Astrocyte (in vitro differentiated cells and primary cell): ENCODE data around the gene SREBF1. TPM values are rescaled to one million over a fixed set of nuclear protein-coding genes. Genes with fewer than 3 reads are reported as not detected.

Experiments used
- DNase-seq: peaks from one replicate; pipeline ENCODE4 v3.0.0-alpha.2; 2010; ENCODE audit warnings: low read depth
- FAIRE-seq: peaks from 2 replicates; lab custom pipeline; 2011; peaks lifted over from hg19 to GRCh38; lab: Jason Lieb, UNC
- H2AFZ ChIP-seq: 2 replicates; pipeline ENCODE4 v1.6.0; 2012; ENCODE audit warnings: low read depth, low read length, inconsistent platforms
- H3K27ac ChIP-seq: 2 replicates; pipeline ENCODE4 v1.5.1; 2011; ENCODE audit warnings: low read depth, low read length, inconsistent platforms
- H3K27me3 ChIP-seq: 2 replicates; pipeline ENCODE4 v1.6.0; 2011; ENCODE audit warnings: low read length, inconsistent platforms; ENCODE audit not compliant: insufficient read depth
- H3K36me3 ChIP-seq: 2 replicates; pipeline ENCODE4 v1.5.1; 2011; ENCODE audit warnings: low read length, inconsistent platforms; ENCODE audit not compliant: insufficient read depth
- H3K4me1 ChIP-seq: 2 replicates; pipeline ENCODE4 v1.5.1; 2011; ENCODE audit warnings: low read length, inconsistent platforms; ENCODE audit not compliant: insufficient read depth
- H3K4me2 ChIP-seq: 2 replicates; pipeline ENCODE4 v1.6.0; 2012; ENCODE audit warnings: low read length, inconsistent platforms
- H3K4me3 ChIP-seq: 2 replicates; pipeline ENCODE4 v1.5.1; 2011; ENCODE audit warnings: low read depth, mild to moderate bottlenecking, low read length, inconsistent platforms; ENCODE audit not compliant: insufficient read depth
- H3K79me2 ChIP-seq: 2 replicates; pipeline ENCODE4 v1.6.0; 2012; ENCODE audit warnings: mild to moderate bottlenecking, low read length, inconsistent platforms; ENCODE audit not compliant: insufficient read depth
- H3K9ac ChIP-seq: 2 replicates; pipeline ENCODE4 v1.6.0; 2012; ENCODE audit warnings: mild to moderate bottlenecking, low read length, inconsistent platforms
- H3K9me3 ChIP-seq: 2 replicates; pipeline ENCODE4 v1.5.1; 2012; ENCODE audit warnings: low read depth, mild to moderate bottlenecking, low read length, inconsistent platforms; ENCODE audit not compliant: insufficient read depth
- H4K20me1 ChIP-seq: 2 replicates; pipeline ENCODE4 v1.6.0; 2012; ENCODE audit warnings: low read length, inconsistent platforms; ENCODE audit not compliant: insufficient read depth
- H3K27ac Mint-ChIP-seq: one replicate; pipeline ENCODE4 v1.8.0; 2021; ENCODE audit warnings: mild to moderate bottlenecking, mixed read lengths; ENCODE audit not compliant: unreplicated experiment
- H3K27me3 Mint-ChIP-seq: one replicate; pipeline ENCODE4 v1.8.0; 2021; ENCODE audit warnings: low read depth, mixed read lengths; ENCODE audit not compliant: unreplicated experiment
- H3K36me3 Mint-ChIP-seq: one replicate; pipeline ENCODE4 v1.8.0; 2021; ENCODE audit warnings: low read depth, mixed read lengths; ENCODE audit not compliant: unreplicated experiment
- H3K4me1 Mint-ChIP-seq: one replicate; pipeline ENCODE4 v1.8.0; 2021; ENCODE audit warnings: low read depth, mixed read lengths; ENCODE audit not compliant: unreplicated experiment
- H3K4me3 Mint-ChIP-seq: one replicate; pipeline ENCODE4 v1.8.0; 2021; ENCODE audit warnings: mild to moderate bottlenecking, moderate library complexity, mixed read lengths; ENCODE audit not compliant: unreplicated experiment
- H3K9me3 Mint-ChIP-seq: one replicate; pipeline ENCODE4 v1.8.0; 2021; ENCODE audit warnings: mild to moderate bottlenecking, mixed read lengths; ENCODE audit not compliant: unreplicated experiment
- EZH2 ChIP-seq: IDR thresholded peaks from 2 replicates; pipeline ENCODE4 v1.6.1; 2012; ENCODE audit warnings: mild to moderate bottlenecking, low read length, inconsistent platforms; ENCODE audit not compliant: insufficient read depth
- total RNA-seq: library from RNA; stranded (reverse); gene quantifications from 2 replicates; pipeline ENCODE4 v1.2.1, GENCODE V29; 2021
- TF ChIP-seq, protein P1 (sequence below): IDR thresholded peaks from 2 replicates; pipeline ENCODE4 v1.5.1; 2011; ENCODE audit warnings: low read depth, mild to moderate bottlenecking, inconsistent platforms, low read length, moderate library complexity; ENCODE audit not compliant: insufficient read depth

SREBF1 gene
- total RNA-seq, 1 donor from 2014 or later: 65.6 TPM

DNA sequence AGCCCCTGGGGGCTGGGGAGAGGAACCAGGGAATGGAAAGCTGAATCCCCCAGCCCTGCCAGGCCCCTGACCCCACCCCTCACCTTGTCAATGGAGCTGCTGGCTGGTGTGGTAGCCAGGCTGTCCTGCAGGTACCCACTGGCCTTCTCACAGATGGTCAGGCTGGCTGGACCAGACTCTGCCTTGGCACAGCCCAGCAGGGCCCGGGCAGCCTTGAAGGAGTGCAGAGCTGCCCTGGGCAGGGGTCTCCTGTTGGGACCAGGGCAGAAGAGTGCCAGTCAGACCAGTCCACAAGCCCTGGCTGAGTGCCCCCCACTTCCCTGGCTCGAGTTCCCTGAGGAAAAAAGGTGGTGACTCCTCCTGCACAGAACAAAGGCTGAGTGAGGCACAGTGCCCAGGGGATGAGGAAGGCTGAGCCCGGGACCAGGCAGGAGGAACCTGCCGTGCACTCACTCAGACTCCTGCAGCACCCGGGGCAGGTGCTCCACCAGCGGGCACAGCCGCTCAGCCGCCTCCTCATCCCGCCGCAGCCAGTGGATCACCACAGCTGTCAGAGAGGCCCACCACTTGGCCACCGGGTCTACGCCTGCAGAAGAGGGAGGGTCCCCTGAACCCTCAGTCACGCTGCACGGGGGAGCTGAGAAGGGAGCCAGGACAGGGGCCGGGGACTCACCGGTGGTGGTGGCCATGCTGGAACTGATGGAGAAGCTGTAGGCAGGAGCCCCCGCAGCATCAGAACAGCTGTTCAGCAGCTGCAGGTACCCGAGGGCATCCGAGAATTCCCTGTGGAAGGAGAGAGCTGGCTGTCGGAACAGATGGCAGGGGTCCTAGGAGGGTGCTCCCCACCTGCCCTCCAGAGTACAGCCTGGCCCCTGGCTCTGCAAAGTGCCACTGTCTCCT is 22.4 kb downstream of the SREBF1 start:
- Mint-ChIP-seq H3K9me3 (peaks cover 2% of the 10 kb centered on the region), H3K4me1 (peaks cover 19% of the 10 kb centered on the region), H3K27me3 (no peaks in the 10 kb centered on the region), H3K27ac (no peak overlapping the region), H3K36me3 (peaks cover 7% of the 10 kb centered on the region), H3K4me3 (no peak overlapping the region)
- no peak for FAIRE-seq
- no peak overlapping the region for H2AFZ ChIP-seq
- H3K36me3 ChIP-seq: peaks cover 17% of the 10 kb centered on the region
- no peak overlapping the region for H3K27ac ChIP-seq
- H3K9ac ChIP-seq: no peak overlapping the region
- peaks cover 17% of the 10 kb centered on the region for H3K4me1 ChIP-seq
- no peaks in the 10 kb centered on the region for H3K27me3 ChIP-seq
- no peak for TF ChIP-seq EZH2
- TF ChIP-seq, protein P1, sequence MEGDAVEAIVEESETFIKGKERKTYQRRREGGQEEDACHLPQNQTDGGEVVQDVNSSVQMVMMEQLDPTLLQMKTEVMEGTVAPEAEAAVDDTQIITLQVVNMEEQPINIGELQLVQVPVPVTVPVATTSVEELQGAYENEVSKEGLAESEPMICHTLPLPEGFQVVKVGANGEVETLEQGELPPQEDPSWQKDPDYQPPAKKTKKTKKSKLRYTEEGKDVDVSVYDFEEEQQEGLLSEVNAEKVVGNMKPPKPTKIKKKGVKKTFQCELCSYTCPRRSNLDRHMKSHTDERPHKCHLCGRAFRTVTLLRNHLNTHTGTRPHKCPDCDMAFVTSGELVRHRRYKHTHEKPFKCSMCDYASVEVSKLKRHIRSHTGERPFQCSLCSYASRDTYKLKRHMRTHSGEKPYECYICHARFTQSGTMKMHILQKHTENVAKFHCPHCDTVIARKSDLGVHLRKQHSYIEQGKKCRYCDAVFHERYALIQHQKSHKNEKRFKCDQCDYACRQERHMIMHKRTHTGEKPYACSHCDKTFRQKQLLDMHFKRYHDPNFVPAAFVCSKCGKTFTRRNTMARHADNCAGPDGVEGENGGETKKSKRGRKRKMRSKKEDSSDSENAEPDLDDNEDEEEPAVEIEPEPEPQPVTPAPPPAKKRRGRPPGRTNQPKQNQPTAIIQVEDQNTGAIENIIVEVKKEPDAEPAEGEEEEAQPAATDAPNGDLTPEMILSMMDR: no peak
- peaks cover 77% of the 10 kb centered on the region for H4K20me1 ChIP-seq
- H3K79me2 ChIP-seq: no peaks in the 10 kb centered on the region
- DNase-seq: no peak
- no peak overlapping the region for H3K4me2 ChIP-seq
- H3K4me3 ChIP-seq: no peak overlapping the region
- H3K9me3 ChIP-seq: no peaks in the 10 kb centered on the region

GRCh38 chr17:17813725-17814095 is 23.1 kb downstream of the SREBF1 start:
- H3K9me3 Mint-ChIP-seq: peaks cover 2% of the 10 kb centered on the region
- Histone ChIP-seq H3K9me3 (no peaks in the 10 kb centered on the region), H3K27ac (no peak overlapping the region), H3K27me3 (no peaks in the 10 kb centered on the region), H3K4me3 (no peak overlapping the region), H3K4me1 (peaks cover 14% of the 10 kb centered on the region), H2AFZ (no peak overlapping the region), H3K36me3 (peaks cover 12% of the 10 kb centered on the region), H4K20me1 (peaks cover 72% of the 10 kb centered on the region), H3K4me2 (no peak overlapping the region), H3K79me2 (no peaks in the 10 kb centered on the region), H3K9ac (no peak overlapping the region)
- peaks cover 6% of the 10 kb centered on the region for H3K36me3 Mint-ChIP-seq
- TF ChIP-seq, protein P1: no peak
- TF ChIP-seq EZH2: no peak
- DNase-seq (no peak), FAIRE-seq (no peak)
- H3K27me3 Mint-ChIP-seq: no peaks in the 10 kb centered on the region
- H3K4me3 Mint-ChIP-seq: no peak overlapping the region
- no peak overlapping the region for H3K27ac Mint-ChIP-seq
- H3K4me1 Mint-ChIP-seq: peaks cover 19% of the 10 kb centered on the region
